HepG2 (cell line): ENCODE data around the gene BCL2. TPM values are rescaled to one million over a fixed set of nuclear protein-coding genes. Genes with fewer than 3 reads are reported as not detected.

Experiments used
- ATAC-seq: fragments of 200-7000 bp; cut with Tn5 transposase; 3 replicates; pipeline ENCODE4 v1.9.1; 2020; ENCODE audit warnings: mild to moderate bottlenecking, moderate library complexity
- BruUV-seq: library from RNA; stranded (reverse); fragments of 400-500 nt; replicated peaks from 2 replicates; lab custom pipeline; 2021; lab: Mats Ljungman, UMichigan
- CTCF ChIA-PET: fragments of 300-600 bp; formaldehyde crosslinking; extraction: SDS; loops from one replicate; lab custom pipeline; 2021; ENCODE audit warnings: low total read pairs, inconsistent platforms, low intra/inter-chr PET ratio; lab: Yijun Ruan, JAX
- POLR2A ChIA-PET: fragments of 350-600 bp; sonication (Branson Sonifier 250); formaldehyde crosslinking; loops from one replicate; lab custom pipeline; 2020; ENCODE audit warnings: antibody characterized with exemption, inconsistent platforms; lab: Yijun Ruan, JAX
- DNase-seq: peaks from one replicate; pipeline ENCODE4 v3.0.0-alpha.2; 2015; ENCODE audit warnings: low spot score
- FAIRE-seq: peaks from 3 replicates; lab custom pipeline; 2011; peaks lifted over from hg19 to GRCh38; lab: Jason Lieb, UNC
- H2AFZ ChIP-seq: one replicate; pipeline ENCODE4 v1.6.1; 2011; ENCODE audit warnings: low read length, inconsistent platforms
- H3K27ac ChIP-seq: fragments of 300-600 bp; 3 replicates; pipeline ENCODE4 v1.8.0; 2011; ENCODE audit warnings: mixed run types, mild to moderate bottlenecking, mixed read lengths, low read length, inconsistent platforms; ENCODE audit not compliant: insufficient read depth; ENCODE audit errors: extremely low read length
- H3K27me3 ChIP-seq, 2 experiments: fragments of 200-600 bp in 1 of 2; 2 replicates in 1 of 2; 3 replicates in 1 of 2; pipeline versions ENCODE4 v1.6.0 to v1.8.0; 2011; ENCODE audit warnings: low read length in 2 of 2, mild to moderate bottlenecking in 2 of 2, moderate library complexity in 2 of 2, inconsistent platforms in 1 of 2; ENCODE audit not compliant: insufficient read depth in 2 of 2, control insufficient read depth in 1 of 2
- H3K36me3 ChIP-seq, 2 experiments: fragments of 200-600 bp in 1 of 2; replicated peaks in 1 of 2; 2 replicates in 1 of 2; 3 replicates in 1 of 2; pipeline versions ENCODE4 v1.5.1 to v1.8.0; 2011; ENCODE audit warnings: low read length in 2 of 2, inconsistent platforms in 1 of 2; ENCODE audit not compliant: insufficient read depth in 2 of 2, control insufficient read depth in 1 of 2
- H3K4me1 ChIP-seq: 2 replicates; pipeline ENCODE4 v1.5.1; 2012; ENCODE audit warnings: low read length, inconsistent platforms; ENCODE audit not compliant: insufficient read depth
- H3K4me2 ChIP-seq: 2 replicates; pipeline ENCODE4 v1.6.0; 2011; ENCODE audit warnings: low read depth, low read length, inconsistent platforms
- H3K4me3 ChIP-seq, 3 experiments: fragments of 200-600 bp in 1 of 3; sonication (generic), shearing (Covaris generic) in 1 of 3; replicated peaks in 1 of 3; 2 replicates each; pipeline ENCODE4 v1.5.1; 2011 to 2016; ENCODE audit warnings: low read length in 3 of 3, inconsistent platforms in 2 of 3, low read depth in 2 of 3, mild to moderate bottlenecking in 2 of 3, control low read depth in 1 of 3, mixed read lengths in 1 of 3; ENCODE audit not compliant: insufficient read depth in 1 of 3
- H3K79me2 ChIP-seq: one replicate; pipeline ENCODE4 v1.6.1; 2011; ENCODE audit warnings: low read length, inconsistent platforms; ENCODE audit not compliant: insufficient read depth
- H3K9ac ChIP-seq: 2 replicates; pipeline ENCODE4 v1.6.0; 2011; ENCODE audit warnings: mild to moderate bottlenecking, low read depth, low read length, inconsistent platforms; ENCODE audit not compliant: insufficient read depth
- H3K9me3 ChIP-seq: 2 replicates; pipeline ENCODE4 v1.5.1; 2012; ENCODE audit warnings: mild to moderate bottlenecking, low read length
- H4K20me1 ChIP-seq: 2 replicates; pipeline ENCODE4 v1.6.0; 2011; ENCODE audit warnings: inconsistent platforms, mild to moderate bottlenecking, low read length, moderate library complexity; ENCODE audit not compliant: insufficient read depth
- CBFB ChIP-seq: sonication (generic); formaldehyde crosslinking; IDR thresholded peaks from 2 replicates; pipeline ENCODE4 v1.4.0; 2020; ENCODE audit warnings: missing genetic modification reagents
- WGBS: methylation state at CpG from one replicate; pipeline ENCODE4 v1.1.6; 2017; ENCODE audit warnings: low lambda C conversion rate; 5-methylcytosine and 5-hydroxymethylcytosine counted together
- in situ Hi-C: cut with HindIII; loops from 2 replicates; pipeline ENCODE4 v1.10.0; 2017; ENCODE audit warnings: low pct_unique_long_range_greater_than_20kb; ENCODE audit not compliant: extremely low pct_ligation_motif_present
- intact Hi-C: fragments of 100-400 bp; cut with micrococcal nuclease; formaldehyde crosslinking; loops from one replicate; pipeline ENCODE4 v1.10.0; 2022; ENCODE audit not compliant: unreplicated experiment
- polyA plus RNA-seq, 8 experiments: library from polyadenylated mRNA; depleted of rRNA in 3 of 8; stranded (reverse) in 7 of 8; unstranded in 1 of 8; fragments of >200 nt; fragmentation: Illumina TruSeq in 4 of 8; extraction: Trizol in 4 of 8; gene quantifications; 2 replicates each; pipeline versions ENCODE4 v1.2.1 to v1.2.3, GENCODE V29; 2011 to 2016; ENCODE audit warnings: low read depth in 4 of 8, missing spikeins in 1 of 8, mixed read lengths in 1 of 8; ENCODE audit not compliant: insufficient read depth in 1 of 8
- total RNA-seq, 5 experiments: library from RNA; depleted of rRNA; stranded (reverse); fragments of >200 nt; fragmentation: Illumina TruSeq; extraction: Trizol; gene quantifications; 2 replicates each; pipeline ENCODE4 v1.2.3, GENCODE V29; 2016; ENCODE audit warnings: low read depth in 1 of 5
- TF ChIP-seq, protein P1 (sequence below): sonication (generic); formaldehyde crosslinking; IDR thresholded peaks from 2 replicates; pipeline ENCODE4 v1.9.0; 2021; ENCODE audit warnings: missing genetic modification reagents, borderline replicate concordance
- TF ChIP-seq, protein P2 (sequence below): sonication (generic); formaldehyde crosslinking; IDR thresholded peaks from 2 replicates; pipeline ENCODE4 v1.4.0; 2020; ENCODE audit warnings: missing genetic modification reagents
- TF ChIP-seq, protein P3 (sequence below): sonication (generic); formaldehyde crosslinking; IDR thresholded peaks from 2 replicates; pipeline ENCODE4 v1.8.0; 2022; ENCODE audit warnings: mild to moderate bottlenecking, missing genetic modification reagents, moderate library complexity
- TF ChIP-seq, protein P4 (sequence below): IDR thresholded peaks from 2 replicates; pipeline ENCODE4 v1.4.0; 2020; ENCODE audit warnings: mild to moderate bottlenecking, missing genetic modification reagents

Gene BCL2
- total and polyA plus RNA-seq, 2 of the 13 experiments (the other 11 are each of a cell fraction or from before 2014, with no cell fraction given), result 0.07 to 0.53 TPM

GRCh38 chr18:63158012-63158631, 161.4 kb downstream of the BCL2 start:
- Histone ChIP-seq H3K27ac (no peak overlapping the region), H3K4me2 (no peak overlapping the region), H3K4me3 (no peak overlapping the region), H3K4me1 (peaks cover 9% of the 10 kb centered on the region), H3K9me3 (no peaks in the 10 kb centered on the region), H3K79me2 (no peaks in the 10 kb centered on the region), H3K9ac (no peak overlapping the region), H2AFZ (no peak overlapping the region), H4K20me1 (no peaks in the 10 kb centered on the region), H3K27me3 (peaks cover 2 to 49% of the 10 kb centered on the region in 2 experiments; a peak in 4 of 5 replicates), H3K36me3 (no peaks in the 10 kb centered on the region)
- ATAC-seq (no peak), FAIRE-seq (no peak), DNase-seq (no peak)
- WGBS, result 2% methylated on average over 7 of the region's 7 CpGs
- in situ Hi-C loops, result no loop called here
- ChIA-PET CTCF (no interaction called here), POLR2A (no interaction called here)
- BruUV-seq, result no TSS peak
- intact Hi-C loops, result no loop called here
- no peak for TF ChIP-seq CBFB (CRISPR knock-in tag)
- TF ChIP-seq, protein P1, sequence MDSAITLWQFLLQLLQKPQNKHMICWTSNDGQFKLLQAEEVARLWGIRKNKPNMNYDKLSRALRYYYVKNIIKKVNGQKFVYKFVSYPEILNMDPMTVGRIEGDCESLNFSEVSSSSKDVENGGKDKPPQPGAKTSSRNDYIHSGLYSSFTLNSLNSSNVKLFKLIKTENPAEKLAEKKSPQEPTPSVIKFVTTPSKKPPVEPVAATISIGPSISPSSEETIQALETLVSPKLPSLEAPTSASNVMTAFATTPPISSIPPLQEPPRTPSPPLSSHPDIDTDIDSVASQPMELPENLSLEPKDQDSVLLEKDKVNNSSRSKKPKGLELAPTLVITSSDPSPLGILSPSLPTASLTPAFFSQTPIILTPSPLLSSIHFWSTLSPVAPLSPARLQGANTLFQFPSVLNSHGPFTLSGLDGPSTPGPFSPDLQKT (CRISPR knock-in tag), result no peak
- TF ChIP-seq, protein P2, sequence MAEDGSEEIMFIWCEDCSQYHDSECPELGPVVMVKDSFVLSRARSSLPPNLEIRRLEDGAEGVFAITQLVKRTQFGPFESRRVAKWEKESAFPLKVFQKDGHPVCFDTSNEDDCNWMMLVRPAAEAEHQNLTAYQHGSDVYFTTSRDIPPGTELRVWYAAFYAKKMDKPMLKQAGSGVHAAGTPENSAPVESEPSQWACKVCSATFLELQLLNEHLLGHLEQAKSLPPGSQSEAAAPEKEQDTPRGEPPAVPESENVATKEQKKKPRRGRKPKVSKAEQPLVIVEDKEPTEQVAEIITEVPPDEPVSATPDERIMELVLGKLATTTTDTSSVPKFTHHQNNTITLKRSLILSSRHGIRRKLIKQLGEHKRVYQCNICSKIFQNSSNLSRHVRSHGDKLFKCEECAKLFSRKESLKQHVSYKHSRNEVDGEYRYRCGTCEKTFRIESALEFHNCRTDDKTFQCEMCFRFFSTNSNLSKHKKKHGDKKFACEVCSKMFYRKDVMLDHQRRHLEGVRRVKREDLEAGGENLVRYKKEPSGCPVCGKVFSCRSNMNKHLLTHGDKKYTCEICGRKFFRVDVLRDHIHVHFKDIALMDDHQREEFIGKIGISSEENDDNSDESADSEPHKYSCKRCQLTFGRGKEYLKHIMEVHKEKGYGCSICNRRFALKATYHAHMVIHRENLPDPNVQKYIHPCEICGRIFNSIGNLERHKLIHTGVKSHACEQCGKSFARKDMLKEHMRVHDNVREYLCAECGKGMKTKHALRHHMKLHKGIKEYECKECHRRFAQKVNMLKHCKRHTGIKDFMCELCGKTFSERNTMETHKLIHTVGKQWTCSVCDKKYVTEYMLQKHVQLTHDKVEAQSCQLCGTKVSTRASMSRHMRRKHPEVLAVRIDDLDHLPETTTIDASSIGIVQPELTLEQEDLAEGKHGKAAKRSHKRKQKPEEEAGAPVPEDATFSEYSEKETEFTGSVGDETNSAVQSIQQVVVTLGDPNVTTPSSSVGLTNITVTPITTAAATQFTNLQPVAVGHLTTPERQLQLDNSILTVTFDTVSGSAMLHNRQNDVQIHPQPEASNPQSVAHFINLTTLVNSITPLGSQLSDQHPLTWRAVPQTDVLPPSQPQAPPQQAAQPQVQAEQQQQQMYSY, result no peak
- TF ChIP-seq, protein P3, sequence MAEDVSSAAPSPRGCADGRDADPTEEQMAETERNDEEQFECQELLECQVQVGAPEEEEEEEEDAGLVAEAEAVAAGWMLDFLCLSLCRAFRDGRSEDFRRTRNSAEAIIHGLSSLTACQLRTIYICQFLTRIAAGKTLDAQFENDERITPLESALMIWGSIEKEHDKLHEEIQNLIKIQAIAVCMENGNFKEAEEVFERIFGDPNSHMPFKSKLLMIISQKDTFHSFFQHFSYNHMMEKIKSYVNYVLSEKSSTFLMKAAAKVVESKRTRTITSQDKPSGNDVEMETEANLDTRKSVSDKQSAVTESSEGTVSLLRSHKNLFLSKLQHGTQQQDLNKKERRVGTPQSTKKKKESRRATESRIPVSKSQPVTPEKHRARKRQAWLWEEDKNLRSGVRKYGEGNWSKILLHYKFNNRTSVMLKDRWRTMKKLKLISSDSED, result no peak
- TF ChIP-seq, protein P4, sequence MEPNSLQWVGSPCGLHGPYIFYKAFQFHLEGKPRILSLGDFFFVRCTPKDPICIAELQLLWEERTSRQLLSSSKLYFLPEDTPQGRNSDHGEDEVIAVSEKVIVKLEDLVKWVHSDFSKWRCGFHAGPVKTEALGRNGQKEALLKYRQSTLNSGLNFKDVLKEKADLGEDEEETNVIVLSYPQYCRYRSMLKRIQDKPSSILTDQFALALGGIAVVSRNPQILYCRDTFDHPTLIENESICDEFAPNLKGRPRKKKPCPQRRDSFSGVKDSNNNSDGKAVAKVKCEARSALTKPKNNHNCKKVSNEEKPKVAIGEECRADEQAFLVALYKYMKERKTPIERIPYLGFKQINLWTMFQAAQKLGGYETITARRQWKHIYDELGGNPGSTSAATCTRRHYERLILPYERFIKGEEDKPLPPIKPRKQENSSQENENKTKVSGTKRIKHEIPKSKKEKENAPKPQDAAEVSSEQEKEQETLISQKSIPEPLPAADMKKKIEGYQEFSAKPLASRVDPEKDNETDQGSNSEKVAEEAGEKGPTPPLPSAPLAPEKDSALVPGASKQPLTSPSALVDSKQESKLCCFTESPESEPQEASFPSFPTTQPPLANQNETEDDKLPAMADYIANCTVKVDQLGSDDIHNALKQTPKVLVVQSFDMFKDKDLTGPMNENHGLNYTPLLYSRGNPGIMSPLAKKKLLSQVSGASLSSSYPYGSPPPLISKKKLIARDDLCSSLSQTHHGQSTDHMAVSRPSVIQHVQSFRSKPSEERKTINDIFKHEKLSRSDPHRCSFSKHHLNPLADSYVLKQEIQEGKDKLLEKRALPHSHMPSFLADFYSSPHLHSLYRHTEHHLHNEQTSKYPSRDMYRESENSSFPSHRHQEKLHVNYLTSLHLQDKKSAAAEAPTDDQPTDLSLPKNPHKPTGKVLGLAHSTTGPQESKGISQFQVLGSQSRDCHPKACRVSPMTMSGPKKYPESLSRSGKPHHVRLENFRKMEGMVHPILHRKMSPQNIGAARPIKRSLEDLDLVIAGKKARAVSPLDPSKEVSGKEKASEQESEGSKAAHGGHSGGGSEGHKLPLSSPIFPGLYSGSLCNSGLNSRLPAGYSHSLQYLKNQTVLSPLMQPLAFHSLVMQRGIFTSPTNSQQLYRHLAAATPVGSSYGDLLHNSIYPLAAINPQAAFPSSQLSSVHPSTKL (CRISPR knock-in tag), result no peak
